Tibial nerve (tissue), 4 donors: ENCODE data around the gene CDK19.

Experiments
- EP300 ChIP-seq, 2 donors: sonication (generic); formaldehyde crosslinking; IDR thresholded peaks; one replicate each; pipeline ENCODE4 v1.6.1; 2017; ENCODE audit warnings: antibody characterized with exemption in 2 of 2, mild to moderate bottlenecking in 1 of 2
- TF ChIP-seq, protein P1 (sequence below), 5 experiments: fragments of 200-600 bp in 3 of 5; fragments of 450-650 bp in 2 of 5; sonication (generic) in 3 of 5; IDR thresholded peaks; one replicate each; pipeline ENCODE4 v1.5.1; 2016 to 2019; ENCODE audit warnings: antibody characterized with exemption in 5 of 5, mild to moderate bottlenecking in 3 of 5, moderate library complexity in 2 of 5

- TF ChIP-seq, protein P1, sequence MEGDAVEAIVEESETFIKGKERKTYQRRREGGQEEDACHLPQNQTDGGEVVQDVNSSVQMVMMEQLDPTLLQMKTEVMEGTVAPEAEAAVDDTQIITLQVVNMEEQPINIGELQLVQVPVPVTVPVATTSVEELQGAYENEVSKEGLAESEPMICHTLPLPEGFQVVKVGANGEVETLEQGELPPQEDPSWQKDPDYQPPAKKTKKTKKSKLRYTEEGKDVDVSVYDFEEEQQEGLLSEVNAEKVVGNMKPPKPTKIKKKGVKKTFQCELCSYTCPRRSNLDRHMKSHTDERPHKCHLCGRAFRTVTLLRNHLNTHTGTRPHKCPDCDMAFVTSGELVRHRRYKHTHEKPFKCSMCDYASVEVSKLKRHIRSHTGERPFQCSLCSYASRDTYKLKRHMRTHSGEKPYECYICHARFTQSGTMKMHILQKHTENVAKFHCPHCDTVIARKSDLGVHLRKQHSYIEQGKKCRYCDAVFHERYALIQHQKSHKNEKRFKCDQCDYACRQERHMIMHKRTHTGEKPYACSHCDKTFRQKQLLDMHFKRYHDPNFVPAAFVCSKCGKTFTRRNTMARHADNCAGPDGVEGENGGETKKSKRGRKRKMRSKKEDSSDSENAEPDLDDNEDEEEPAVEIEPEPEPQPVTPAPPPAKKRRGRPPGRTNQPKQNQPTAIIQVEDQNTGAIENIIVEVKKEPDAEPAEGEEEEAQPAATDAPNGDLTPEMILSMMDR (IDR thresholded peaks at IDR 0.05), result no peak
- no peak for TF ChIP-seq EP300 (IDR thresholded peaks at IDR 0.05)
Measured at GRCh38 chr6:110778333-110778732, 36.9 kb downstream of the CDK19 start.
